HG02885 (cell line): ENCODE measurements around the gene DVL3.
"Not testable (repeated sequence)": the region's sequence is repeated elsewhere in the genome, so short reads cannot be mapped to it uniquely, and the experiment has no call there.

Source experiments
- ATAC-seq: cut with Tn5 transposase; IDR thresholded peaks from one replicate; pipeline ENCODE4 v1.9.1; 2021; ENCODE audit warnings: mild to moderate bottlenecking; ENCODE audit not compliant: unreplicated experiment, poor library complexity

The DVL3 gene

GRCh38 chr3:184154885-184155643 lies at the start of gene DVL3:
DVL3 (plus strand) TSS chr3:184155377; CDS start chr3:184155636, 259 bp downstream.
- ATAC-seq = peak; percentile 84

GRCh38 chr3:184110316-184110725 lies 44.9 kb upstream of the DVL3 start:
- no peak for ATAC-seq

GRCh38 chr3:184116017-184116416 lies 39.2 kb upstream of the DVL3 start:
- no peak for ATAC-seq

- no peak for ATAC-seq
These were observed 37.5 kb upstream of the DVL3 start for GRCh38 chr3:184117636-184118035.

- ATAC-seq = not testable (repeated sequence)
These were observed 34.1 kb upstream of the DVL3 start for GRCh38 chr3:184121031-184121430.

GRCh38 chr3:184126006-184126405 lies 29.2 kb upstream of the DVL3 start:
- ATAC-seq = no peak

GRCh38 chr3:184129012-184129411 lies 26.2 kb upstream of the DVL3 start:
- ATAC-seq = no peak

- ATAC-seq = no peak
These were observed 22.2 kb upstream of the DVL3 start for GRCh38 chr3:184132945-184133344.

GRCh38 chr3:184133840-184134745 lies 21.1 kb upstream of the DVL3 start:
- no peak for ATAC-seq

- no peak for ATAC-seq
These were observed 20.4 kb upstream of the DVL3 start for GRCh38 chr3:184134746-184135148.

GRCh38 chr3:184135149-184135910 lies 19.8 kb upstream of the DVL3 start, which contains the start of gene EIF2B5:
EIF2B5 (plus strand) TSS chr3:184135358; CDS start chr3:184135386, 28 bp downstream.
- ATAC-seq = peak; percentile 89

- no peak for ATAC-seq
These were observed 19.3 kb upstream of the DVL3 start for GRCh38 chr3:184135911-184136260.

- ATAC-seq = no peak
These were observed 14.7 kb upstream of the DVL3 start for GRCh38 chr3:184140436-184140835.

- no peak for ATAC-seq
These were observed 13.0 kb upstream of the DVL3 start for GRCh38 chr3:184142199-184142598.

- no peak for ATAC-seq
These were observed 11.8 kb upstream of the DVL3 start for GRCh38 chr3:184143327-184143726.

- no peak for ATAC-seq
These were observed 10.7 kb upstream of the DVL3 start for GRCh38 chr3:184144505-184144904.

GRCh38 chr3:184145111-184145524 lies 10.1 kb upstream of the DVL3 start:
- ATAC-seq = no peak

GRCh38 chr3:184145751-184146270 lies 9.4 kb upstream of the DVL3 start:
- no peak for ATAC-seq

GRCh38 chr3:184148076-184148475 lies 7.1 kb upstream of the DVL3 start:
- ATAC-seq = no peak

GRCh38 chr3:184149123-184149522 lies 6.1 kb upstream of the DVL3 start:
- ATAC-seq = no peak
